Measurements from ENCODE around the gene RTN3.

The RTN3 gene

DNA sequence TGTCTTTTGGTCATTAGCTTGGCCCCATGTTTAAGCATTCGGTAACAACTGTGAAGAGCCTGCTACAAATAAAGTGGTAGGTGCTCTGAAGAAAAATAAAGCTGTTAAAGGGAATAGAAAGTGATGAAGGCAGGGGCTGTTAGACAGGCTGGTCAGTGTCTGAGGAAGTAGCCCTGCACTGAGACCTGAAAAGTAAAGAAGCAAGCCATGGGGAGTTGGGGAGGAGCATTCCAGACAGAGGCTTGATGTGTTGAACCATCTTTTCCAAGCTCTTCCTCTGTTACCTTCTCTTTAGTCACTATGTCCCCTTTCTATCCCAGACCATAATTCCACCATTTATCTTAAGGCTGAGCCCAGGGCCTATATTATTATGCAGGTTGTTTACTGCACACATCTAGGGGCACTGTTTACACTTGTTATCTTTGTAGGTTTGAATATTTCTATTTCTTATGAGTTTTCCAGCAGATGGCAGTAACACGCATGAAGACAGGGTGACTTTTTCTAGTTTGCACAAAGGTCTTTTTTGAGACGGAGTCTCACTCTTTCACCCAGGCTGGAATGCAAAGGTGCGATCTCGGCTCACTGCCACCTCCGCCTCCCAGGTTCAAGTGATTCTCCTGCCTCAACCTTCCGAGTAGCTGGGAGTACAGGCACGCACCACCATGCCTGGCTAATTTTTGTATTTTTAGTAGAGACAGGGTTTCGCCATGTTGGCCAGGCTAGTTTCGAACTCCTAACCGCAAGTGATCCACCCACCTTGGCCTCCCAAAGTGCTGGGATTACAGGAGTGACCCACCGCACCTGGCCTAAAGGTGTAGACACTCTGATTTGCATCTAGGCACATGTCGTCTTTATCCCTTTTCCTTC lies 64.2 kb downstream of the RTN3 start:
- DNase-seq: no peak

DNA sequence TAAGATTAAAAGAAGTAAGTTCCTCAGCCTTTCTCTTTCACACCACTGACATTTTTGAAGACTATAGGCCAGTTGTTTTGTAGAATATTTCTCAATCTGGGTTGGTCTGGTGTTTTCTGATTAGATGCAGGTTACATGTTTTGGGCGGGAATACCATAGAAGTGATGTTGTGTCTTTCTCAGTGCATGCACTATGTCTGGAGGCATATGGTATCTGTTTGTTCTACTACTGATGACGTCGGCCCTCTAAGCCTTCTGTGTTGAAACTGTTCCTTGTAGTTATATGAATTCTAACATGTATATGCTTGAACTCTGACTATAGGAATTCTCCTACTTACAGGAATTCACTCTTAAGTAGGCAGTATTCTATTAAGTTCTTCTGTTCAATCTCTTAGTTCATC lies 65.7 kb downstream of the RTN3 start:
- DNase-seq: no peak

DNA sequence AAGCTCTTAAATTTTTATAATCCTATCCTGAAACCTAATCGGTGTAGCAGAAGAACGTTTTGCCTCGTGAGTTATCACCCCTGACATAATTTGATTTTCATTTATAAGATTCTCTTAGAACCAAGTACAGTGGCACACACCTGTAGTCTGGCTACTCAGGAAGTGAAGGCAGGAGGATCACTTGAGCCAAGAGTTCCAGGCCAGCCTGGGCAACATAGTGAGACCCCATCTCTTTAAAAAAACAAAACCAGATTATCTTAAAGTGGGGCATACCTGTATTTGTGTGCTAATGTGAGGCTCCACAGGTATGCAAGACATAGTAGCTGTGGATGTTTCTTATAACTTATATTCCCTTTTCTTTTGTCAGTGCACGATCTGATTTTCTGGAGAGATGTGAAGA lies 68.3 kb downstream of the RTN3 start:
- DNase-seq: no peak

DNA sequence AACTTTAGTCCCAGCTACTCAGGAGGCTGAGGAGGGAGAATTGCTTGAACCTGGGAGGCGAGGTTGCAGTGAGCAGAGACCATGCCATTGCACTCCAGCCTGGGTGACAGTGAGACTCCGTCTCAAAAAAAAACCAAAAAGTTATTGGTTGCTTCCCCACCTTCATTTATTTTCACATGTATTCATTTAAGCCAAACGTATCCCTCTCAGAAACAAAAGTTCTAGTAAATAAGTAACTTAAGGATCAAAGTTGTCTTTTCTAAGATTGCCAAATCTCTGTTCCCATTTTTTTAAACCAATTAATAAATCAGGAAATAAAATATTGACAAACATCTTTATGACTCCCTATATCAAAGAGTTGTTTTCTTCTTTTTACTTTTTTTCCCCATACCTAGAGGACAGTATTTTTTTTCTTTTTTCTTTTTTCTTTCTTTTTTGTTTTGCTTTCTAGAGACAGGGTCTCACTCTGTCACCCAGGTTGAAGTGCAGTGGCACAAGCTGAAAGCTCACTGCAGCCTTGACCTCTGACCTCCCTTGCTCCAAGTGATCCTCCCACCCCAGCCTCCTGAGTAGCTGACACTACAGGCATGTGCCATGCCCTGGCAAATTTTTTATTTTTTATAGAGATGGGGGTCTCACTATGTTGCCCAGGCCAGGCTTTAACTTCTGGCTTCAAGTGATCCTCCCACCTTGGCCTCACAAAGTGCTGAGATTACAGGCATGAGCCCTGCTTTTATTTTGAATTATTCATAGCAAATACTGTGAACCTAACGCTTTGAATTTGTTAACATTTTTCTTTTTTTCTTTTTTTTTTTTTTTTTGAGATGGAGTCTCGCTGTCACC lies 75.8 kb downstream of the RTN3 start:
- DNase-seq: no peak

DNA sequence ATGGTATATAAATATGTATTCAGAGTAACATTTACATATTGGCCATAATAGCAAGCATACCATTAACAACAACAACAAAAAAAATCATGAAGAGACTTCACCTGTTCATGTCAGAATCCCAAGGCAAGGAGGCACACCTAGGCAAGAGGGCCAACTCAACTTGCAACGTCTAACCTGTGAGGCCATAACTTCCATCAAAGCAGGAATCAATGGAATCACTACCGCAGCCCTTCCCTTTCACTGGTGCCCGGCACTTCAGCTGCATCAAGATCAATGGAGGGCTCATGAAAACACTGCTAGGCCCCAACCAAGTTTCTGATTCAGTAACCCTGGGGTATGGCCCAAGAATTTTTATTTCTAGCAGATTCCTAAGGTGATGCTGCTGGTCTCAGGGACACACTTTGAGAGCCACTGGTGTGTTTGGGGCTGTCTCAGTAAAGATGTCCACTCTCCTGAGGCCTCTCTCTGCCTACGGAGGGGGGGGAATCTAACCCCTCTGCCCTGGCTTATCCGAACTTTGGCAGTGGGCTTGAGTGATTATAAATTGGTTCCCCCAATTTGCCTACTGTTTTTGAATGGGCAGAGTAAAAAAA lies 79.3 kb downstream of the RTN3 start:
- DNase-seq: no peak

DNA sequence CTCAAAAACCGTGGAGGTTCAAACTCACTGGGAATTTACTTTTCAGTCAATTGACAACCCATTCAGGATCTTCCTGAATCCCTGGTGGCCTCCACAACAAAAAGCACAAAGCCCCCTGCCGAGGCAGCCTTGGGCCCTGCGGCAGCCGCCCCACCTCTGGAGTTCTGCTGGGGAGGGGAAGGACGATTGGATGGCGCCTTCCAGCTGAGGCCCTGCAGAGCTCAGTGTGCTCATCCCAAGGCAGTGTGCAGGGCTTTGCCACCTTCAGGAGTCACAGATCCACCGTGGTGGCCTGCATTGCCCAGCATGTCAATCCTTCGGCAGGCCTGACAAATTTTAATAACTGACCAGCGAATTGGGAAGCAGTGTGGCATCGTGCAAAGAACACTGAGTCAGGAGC lies 79.9 kb downstream of the RTN3 start:
- DNase-seq: peak; percentile 10

DNA sequence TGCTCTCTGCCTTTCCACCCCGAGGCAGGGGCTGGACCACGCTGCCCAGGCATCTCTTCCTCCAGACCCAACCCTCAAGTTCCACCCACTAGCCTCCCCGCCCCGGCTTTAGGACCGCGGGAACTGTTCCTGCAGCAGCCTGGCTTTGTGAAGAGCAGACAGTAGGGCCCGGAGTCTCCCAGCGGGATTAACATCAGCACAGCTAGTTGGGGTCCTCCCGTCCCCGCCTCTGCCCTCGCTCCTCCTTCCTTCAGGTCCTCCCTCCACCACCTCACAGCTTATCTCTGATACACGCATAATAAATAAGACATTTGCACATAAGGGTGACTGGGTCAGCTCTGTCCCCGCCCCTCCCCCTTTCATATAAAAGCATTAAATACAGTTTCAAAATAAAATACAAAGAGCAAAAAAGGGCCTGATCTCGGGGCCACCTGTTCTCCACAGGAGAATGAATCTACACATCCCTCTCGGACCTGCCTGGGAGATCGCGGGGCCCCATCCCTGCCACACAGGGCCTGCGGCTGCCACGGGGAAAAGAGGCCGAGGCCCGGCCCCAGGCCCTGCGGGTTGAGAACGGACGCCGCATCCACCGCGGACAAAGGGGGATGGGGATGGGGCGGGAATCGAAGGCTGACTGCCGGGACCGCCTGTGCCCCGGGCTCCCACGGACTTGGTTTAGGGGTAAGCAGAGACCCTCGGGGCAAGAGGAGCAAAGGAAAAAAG lies 80.8 kb downstream of the RTN3 start:
- peak; percentile 81 for DNase-seq

DNA sequence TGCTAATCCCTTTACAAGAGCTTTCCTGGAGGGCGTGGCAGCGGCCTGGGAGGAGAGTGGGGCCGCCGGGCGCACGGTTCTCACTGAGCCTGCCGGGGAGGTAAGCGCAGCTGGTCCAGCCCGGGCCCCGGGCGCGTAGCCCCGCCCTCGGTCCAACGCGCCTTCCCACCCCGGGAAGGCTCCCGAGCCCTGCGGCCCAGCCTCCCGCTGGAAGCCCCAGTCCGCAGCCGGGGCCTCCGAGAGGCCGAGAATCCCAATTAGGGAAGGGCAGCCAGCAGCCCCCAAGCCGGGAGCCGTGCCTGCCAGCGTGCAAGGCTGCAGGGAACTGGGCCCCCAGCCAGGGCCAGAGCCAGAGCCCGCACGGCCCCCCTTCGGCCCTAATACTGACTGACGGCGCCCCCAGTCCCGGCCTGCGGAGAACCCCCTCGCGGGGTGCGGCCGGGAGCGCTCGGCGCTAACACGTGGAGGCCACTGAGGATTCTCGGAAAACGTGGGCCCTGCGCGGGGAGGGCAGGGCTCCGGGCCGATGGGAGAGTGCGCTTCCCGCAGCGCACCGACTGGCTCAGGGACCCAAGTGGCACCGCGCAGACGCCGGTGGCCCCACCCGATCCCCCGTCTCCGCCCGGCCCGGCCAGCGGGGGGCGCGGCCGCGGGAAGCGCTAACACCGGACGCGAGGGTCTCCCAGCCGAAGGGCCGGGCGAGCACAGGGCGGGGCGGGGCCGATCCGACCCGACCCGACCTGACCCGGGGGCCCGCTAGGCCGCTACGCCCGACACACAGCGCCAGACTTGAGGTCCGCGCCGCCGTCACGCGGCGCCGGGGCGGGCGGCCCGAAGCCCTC lies 81.6 kb downstream of the RTN3 start:
- peak; percentile 92 for DNase-seq

DNA sequence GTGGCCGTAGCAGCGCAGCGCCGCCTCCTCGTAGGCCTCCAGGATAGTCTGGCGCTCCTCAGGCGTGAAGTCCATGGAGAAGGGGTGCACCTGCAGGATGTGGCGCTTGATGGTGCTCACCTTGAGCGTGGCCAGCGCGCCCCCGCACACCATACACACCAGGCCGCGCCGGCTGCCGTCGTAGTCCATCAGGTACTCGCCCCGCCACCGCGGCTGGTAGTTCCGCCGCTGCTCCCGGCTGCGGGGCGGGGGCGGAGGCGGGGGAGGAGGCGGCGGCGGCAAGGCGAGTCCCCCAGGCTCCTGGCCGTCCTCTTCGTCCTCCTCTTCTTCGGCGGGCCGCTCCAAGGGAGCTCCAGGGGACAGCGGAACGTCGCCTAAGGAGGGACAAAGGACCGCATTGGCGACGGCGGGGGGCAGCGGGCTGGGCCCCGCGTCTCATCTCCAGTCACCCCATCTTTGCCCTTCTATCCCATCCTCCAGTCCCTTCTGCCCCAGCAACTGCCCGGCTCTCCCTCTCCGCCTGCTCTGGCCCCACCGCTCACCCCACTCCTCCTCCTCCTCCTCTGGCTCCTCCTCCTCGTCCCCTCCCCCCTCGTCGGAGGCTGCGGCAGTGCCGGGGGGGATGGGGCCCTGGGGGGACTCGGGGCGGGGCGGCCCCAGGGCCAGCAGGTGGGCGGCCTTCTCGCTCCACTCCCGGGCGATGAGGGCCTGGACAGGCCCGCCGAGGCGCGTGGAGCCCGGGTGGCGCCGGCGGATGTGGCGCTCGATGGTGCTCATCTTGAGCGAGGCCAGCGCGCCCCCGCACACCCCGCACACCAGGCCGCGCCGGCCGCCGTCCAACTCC lies 82.4 kb downstream of the RTN3 start:
- peak; percentile 59 for DNase-seq

DNA sequence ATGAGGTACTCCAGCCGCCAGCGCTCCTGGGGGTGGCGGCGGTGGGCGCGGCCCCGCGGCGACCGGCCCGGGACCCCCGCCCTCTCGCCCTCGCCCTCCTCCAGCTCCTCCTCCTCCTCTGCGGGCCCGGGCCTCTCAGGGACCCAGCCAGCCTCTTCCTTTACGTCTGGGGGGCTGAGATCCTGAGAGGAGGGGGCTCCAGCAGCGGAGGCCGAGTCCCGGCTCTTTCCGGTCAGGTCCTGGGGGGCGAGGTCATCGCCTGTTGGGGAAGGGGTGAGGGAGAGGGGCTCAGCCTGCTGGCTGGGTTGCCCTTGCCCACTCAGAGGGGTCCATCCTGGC lies 83.0 kb downstream of the RTN3 start:
- DNase-seq: peak; percentile 21

DNA sequence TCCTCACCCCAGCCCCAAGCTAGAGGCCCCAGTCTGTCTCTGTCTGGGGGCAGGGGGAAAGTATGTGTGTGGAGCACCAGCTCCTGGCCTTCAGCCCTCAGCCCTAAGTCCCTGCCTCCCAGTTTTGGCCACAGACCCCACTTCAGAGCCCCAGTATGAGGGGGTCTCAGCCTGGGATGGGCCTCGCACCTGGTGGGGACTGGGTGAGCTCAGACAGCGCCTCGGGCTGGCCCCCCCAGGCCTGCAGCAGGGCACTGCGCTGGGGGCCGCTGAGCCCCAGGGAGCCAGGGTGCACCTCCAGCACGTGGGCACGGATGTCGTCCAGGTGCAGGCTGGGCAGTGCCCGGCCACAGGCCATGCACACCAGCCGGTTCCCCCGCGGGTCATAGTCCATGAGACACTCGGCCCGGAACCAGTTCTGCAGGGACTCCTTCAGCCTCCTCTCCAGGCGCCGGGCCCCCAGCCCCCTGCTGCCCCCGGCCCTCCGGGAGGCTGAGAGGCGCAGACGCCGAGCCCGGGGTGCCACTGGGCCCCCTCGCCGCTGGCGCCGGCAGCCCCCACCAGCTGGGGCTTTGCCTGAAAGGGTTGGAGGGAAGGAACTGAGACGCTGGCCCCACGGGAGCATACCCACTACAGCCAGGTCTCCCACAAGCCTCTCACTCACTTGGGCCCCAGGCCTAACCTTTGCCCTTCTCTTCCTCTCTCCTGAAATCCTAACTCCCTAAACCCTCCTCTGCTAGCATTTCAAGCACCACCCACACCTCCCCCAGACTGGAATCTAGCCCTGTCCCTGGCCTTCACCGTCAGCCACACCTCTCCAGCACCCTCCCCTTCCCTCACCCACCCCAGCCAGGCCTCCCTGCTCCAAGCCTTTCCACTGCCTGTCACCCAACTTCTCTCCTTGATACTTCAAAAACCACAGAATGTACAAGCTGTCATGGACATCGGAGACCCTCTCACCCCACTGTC lies 83.7 kb downstream of the RTN3 start:
- DNase-seq: peak; percentile 10

DNA sequence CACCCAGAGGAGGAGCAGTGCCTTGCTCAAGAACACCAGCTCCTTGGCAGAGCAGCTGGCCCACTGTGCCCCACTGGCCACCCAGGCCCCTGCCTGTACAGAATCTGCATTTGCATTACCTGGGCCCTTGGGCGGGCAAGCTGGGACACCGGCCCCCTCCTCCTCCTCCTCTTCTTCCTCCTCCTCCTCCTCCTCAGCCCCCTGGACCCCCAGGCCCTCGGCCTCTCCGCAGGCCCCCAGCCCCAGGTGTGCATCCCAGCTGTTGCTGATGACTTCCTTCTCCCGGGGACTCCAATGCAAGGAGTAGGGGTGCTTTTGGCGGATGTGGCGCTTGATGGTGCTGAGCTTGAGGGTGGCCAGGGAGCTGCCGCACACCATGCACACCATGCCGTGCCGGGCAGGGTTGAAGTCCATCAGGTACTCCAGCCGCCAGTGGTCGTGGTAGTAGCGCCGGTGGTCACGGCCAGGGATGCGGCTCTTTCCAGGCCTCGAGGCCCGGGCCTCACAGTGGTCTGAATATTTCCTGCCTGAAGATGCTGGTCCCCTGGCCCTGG lies 84.5 kb downstream of the RTN3 start:
- no peak for DNase-seq

DNA sequence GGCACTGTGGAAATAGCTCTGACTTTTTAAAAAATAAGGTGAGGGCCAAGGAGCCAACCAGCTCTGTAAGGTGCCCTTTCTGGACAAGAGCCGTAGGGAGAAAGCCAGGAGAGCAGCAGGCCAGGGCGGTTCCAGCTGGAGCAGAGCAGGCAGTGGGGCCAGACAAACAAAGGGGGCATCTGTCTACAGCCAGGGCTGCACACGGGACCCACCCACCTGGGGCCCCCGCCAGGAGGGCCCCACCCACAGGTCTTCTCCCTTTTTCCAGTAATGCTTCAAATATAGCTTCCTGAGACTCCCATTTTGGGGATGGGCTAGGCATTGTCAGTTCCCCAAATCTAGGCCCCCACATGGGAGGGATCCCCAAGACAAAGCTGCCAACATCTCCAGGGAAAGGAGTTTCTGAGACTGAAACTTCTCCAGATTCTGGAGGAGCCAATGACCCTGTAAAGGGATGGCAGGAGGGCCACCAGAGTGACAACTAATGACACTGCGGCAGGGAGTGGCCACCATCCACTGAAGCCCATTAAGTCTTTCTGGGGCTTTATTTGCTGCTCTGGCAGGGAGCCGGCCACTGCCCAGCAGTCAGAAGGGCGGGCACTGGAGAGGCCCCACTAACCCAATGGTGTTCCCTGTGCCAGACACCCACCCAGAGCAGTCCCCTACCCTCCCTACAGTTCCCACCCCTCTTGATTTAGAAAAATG lies 85.4 kb downstream of the RTN3 start:
- DNase-seq: no peak

DNA sequence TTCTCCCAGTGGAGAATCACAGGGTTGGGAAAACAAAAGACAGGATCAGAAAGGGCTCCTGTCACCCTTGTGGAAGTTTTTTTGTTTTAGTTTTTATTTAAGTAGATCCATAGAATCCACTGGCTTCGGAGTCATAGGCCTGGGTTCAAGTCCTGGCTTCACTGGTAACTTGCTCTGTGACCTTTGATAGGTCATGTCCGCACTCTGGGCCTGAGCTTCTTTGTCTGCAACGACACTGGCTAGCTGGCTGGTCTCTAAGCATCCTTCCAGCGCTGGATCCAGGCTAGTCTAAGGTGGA lies 85.9 kb downstream of the RTN3 start:
- no peak for DNase-seq

DNA sequence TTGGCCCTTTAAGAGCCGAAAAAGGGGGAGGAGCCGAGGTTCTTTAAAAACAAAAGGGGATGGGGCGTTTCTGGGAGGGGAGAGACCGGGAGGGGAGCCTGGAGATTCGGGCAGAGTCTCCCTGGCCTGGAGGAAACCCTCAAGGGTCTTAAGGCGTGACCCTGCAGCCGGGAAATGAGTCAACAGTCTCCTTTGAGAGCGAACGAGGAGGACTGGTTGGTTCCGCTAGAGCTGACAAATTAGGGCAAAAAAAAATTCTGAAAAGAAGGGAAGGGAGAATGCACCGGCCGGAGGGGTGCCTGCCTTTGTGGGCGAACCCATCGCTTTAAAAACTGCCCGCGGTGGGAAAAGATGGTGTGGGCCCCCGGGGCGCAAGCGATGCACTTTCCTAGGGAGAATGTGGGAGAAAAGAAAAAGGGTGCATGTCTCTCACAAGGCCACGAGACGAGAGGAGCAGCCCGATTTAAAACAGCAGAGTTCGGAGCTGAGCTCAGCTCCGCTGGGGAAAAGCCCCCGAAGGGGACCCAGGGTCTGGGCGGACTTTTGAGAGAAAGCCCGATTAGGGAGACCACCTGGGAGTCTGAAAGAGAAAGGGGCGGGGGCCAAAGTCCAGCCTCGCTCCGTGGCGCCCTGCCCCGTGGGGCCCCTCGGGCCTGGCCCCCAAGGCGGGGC lies 86.4 kb downstream of the RTN3 start:
- peak; percentile 80 for DNase-seq

DNA sequence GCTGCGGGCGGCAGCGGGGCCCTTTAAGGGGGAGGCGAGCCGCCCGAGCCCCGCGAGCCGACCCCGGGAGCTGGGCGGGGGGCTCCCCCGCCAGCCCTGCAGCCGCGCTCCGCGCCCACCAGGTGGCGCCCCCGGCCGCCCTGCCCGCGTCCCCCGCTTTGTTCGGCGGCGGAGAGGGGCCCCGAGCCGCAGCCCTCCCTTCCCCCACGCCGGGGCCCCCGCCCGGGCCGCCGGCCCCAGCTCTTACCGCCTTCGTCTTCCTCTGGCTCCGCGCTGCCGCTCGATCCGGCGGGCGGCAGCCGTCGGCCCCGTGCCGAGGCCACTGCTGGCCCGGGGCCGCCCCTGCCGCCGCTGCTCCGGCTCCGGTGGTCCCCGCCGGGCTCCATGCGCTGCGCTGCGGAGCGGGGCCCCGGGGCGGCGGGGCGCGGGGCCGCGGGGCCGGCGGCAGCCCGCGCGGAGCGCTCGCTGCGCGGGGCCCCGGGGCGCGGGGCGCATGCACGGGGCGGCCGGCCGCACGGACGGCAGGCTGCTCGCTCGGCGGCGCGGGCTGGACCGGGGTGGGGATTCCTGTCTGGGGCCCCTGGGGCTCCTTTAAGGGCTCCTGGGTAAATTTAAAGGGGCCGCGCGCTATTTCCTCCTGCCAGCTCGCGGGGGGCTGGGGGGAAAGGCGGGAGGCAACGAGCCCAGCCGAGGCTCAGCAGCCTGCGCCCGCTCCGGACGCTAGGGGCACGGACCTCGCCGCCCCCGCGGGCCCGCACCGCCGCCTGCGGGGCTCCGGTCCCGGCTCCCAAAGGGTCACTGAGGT lies 87.1 kb downstream of the RTN3 start, which contains the start of gene ZFTA:
Gene ZFTA (minus strand): TSS at position 539 of the 805 bp plus-strand sequence. CDS start 153 bp downstream, at position 386.
- peak; percentile 77 for DNase-seq

DNA sequence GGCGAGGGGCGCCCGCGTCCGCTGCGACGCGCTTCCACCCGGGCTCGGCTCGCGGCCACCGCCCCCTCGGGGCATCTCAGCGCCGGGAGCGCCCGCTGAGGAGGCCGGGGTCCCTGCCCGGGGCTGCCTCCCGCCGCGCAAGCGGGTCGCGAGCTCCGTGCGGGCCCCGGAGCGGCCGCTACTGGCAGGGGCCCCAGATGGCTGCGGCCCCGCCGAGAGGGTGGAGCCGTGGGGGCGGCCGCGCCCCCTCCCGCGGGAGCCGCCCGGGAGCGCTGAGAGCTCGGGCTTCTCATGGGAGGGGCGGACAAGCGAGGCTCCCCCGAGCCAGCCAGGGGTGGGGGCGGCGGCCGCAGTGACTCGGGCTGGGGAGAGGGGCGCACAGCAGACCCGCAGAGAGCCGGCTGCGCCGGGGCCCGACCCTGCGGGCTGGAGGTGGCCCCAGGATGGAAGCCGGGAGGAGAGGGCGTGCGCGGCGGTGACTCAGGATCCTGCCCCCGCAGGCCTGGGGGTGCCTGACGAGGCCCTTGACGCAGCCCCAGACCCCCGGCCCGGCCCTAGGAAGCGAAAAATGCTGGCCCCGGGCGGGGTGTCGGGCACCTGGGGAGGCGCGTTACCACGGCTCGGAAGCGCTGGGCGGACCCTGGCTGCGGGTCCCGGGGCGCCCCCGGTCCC lies 87.9 kb downstream of the RTN3 start:
- DNase-seq: peak; percentile 43

Measured in NCI-H82 (cell line).